HAP-1 (cell line): ENCODE results near the gene DHODH.
"Not testable (repeated sequence)": the region's sequence is repeated elsewhere in the genome, so short reads cannot be mapped to it uniquely, and the experiment has no call there.

Experiments used
- DNase-seq, 2 experiments: peaks; one replicate each; pipeline ENCODE4 v3.0.0-alpha.2; 2016 to 2020; ENCODE audit warnings: low spot score in 2 of 2
- H3K27me3 ChIP-seq: fragments of 250-450 bp; sonication (Bioruptor Pico); 2 replicates; pipeline ENCODE4 v1.5.1; 2020; ENCODE audit warnings: low read depth, mild to moderate bottlenecking, moderate library complexity
- H3K36me3 ChIP-seq: fragments of 250-450 bp; sonication (Bioruptor Pico); replicated peaks from 2 replicates; pipeline ENCODE4 v1.5.1; 2020; ENCODE audit warnings: mild to moderate bottlenecking
- H3K4me1 ChIP-seq: fragments of 250-450 bp; sonication (Bioruptor Pico); 2 replicates; pipeline ENCODE4 v1.5.1; 2020; ENCODE audit warnings: mild to moderate bottlenecking
- H3K4me3 ChIP-seq: fragments of 250-450 bp; sonication (Bioruptor Pico); 2 replicates; pipeline ENCODE4 v1.5.1; 2020; ENCODE audit warnings: mild to moderate bottlenecking, moderate library complexity
- H3K9me3 ChIP-seq: fragments of 250-450 bp; sonication (Bioruptor Pico); 2 replicates; pipeline ENCODE4 v1.5.1; 2020; ENCODE audit warnings: mild to moderate bottlenecking, moderate library complexity
- in situ Hi-C: fragments of 300-500 bp; cut with MboI; formaldehyde crosslinking; loops from 3 replicates; pipeline ENCODE4 v1.14.3; 2020; ENCODE audit warnings: low sequenced_read_pairs, inconsistent platforms, mixed read lengths

Gene DHODH

DNA sequence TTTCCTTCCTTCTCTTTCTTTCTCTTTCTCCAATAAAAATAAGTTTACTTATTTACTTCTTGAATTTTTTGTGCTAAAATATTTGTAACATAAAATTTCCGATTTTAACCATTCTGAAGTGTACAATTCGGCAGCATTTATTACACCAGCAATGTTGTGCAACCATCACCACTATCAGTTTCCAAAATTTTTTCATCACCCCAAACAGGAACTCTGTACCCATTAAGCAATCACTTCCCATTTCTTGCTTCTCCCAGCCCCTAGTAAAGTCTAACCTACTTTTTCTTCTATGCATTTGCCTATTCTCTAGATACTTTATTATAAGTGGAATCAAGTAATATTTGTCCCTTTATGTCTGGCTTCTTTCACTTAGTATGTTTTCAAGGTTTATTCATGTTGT, 43.3 kb downstream of the DHODH start:
- DNase-seq: no peak
- H3K9me3 ChIP-seq: no peaks in the 10 kb centered on the region
- no peak overlapping the region for H3K4me3 ChIP-seq
- in situ Hi-C loops: no loop called here
- H3K4me1 ChIP-seq: no peaks in the 10 kb centered on the region
- 0 out of 2 replicates have a peak, but pooled peaks cover 3% of the 10 kb centered on the region for H3K27me3 ChIP-seq
- H3K36me3 ChIP-seq: no peaks in the 10 kb centered on the region

DNA sequence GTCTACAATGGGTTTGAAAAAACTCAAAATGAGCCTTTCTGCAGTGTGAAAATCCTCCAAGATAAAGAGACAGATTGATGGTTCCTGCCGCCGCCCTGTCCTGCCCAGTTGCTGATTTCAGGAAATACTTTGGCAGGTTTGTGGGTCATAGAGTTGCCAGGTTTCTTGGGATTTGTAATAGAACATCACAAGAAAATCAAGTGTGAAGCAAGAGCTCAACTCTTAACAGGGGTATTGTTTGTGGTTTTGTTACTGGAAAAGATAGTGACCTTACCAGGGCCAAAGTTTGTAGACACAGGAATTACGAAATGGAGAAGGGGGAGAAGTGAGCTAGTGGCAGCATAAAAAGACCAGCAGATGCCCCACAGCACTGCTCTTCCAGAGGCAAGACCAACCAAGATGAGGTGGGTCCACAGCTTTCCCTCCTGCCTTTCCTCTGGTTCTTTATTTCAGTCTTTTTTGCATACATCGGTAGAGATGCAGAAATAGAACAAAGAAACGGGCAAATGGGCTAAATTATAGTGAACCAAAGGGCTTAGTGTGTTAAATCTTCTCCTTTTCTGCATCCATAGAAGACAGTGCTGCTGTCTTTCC, 45.8 kb downstream of the DHODH start, which contains the start of gene HP:
HP (plus strand) TSS at position 252 of the 594 bp plus-strand sequence; CDS start at position 400, 148 bp downstream.
- H3K9me3 ChIP-seq, H3K4me1 ChIP-seq, H3K36me3 ChIP-seq, H3K4me3 ChIP-seq, DNase-seq, H3K27me3 ChIP-seq, in situ Hi-C loops: not testable (repeated sequence)

DNA sequence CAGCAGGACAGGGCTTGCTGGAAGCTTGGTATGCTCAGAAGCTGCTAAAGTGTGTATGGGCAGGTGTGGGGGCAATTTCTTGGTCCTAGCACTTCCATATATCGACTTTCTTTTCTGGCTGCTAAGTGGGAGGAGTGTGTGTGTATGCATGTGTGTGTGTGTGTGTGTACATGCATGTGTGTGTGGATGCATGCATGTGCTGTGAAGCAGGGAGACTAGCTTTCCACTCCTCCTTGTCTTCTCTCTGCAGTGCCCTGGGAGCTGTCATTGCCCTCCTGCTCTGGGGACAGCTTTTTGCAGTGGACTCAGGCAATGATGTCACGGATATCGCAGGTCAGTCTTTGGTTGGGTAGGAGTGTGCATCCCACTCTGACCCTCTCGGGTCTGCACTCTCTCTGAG, 47.4 kb downstream of the DHODH start:
- H3K9me3 ChIP-seq: no peaks in the 10 kb centered on the region
- no peaks in the 10 kb centered on the region for H3K36me3 ChIP-seq
- H3K27me3 ChIP-seq: 0 out of 2 replicates have a peak, but pooled peaks cover 3% of the 10 kb centered on the region
- no peak overlapping the region for H3K4me3 ChIP-seq
- in situ Hi-C loops: no loop called here
- DNase-seq: no peak
- H3K4me1 ChIP-seq: no peaks in the 10 kb centered on the region

DNA sequence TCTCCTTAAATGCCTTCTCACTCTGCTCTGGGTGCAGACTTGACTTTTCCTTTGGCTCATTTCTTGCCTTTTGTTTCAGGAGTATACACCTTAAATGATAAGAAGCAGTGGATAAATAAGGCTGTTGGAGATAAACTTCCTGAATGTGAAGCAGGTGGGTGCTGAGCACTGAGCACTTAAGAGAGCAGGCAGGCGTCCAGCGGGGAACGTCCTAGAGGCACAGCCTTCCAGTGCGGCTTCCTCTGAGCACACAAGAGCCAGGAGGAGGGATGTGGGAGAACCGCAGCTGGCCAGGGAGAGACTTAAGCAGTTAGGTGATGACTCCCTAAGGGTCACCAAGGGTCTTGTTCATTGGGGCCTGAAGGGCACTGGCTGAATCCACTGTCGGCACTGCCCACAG, 48.8 kb downstream of the DHODH start:
- DNase-seq, in situ Hi-C loops, H3K4me3 ChIP-seq, H3K4me1 ChIP-seq, H3K36me3 ChIP-seq, H3K9me3 ChIP-seq, H3K27me3 ChIP-seq: not testable (repeated sequence)

DNA sequence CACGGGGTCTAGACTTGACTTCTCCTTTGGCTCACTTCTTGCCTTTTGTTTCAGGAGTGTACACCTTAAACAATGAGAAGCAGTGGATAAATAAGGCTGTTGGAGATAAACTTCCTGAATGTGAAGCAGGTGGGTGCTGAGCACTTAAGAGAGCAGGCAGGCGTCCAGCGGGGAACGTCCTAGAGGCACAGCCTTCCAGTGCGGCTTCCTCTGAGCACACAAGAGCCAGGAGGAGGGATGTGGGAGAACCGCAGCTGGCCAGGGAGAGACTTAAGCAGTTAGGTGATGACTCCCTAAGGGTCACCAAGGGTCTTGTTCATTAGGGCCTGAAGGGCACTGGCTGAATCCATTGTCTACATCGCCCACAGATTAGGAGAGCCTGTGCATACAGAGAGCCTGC, 50.5 kb downstream of the DHODH start:
- H3K27me3 ChIP-seq, H3K4me1 ChIP-seq, DNase-seq, in situ Hi-C loops, H3K9me3 ChIP-seq, H3K4me3 ChIP-seq, H3K36me3 ChIP-seq: not testable (repeated sequence)

DNA sequence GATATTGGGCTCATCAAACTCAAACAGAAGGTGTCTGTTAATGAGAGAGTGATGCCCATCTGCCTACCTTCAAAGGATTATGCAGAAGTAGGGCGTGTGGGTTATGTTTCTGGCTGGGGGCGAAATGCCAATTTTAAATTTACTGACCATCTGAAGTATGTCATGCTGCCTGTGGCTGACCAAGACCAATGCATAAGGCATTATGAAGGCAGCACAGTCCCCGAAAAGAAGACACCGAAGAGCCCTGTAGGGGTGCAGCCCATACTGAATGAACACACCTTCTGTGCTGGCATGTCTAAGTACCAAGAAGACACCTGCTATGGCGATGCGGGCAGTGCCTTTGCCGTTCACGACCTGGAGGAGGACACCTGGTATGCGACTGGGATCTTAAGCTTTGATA, 51.9 kb downstream of the DHODH start:
- no peak for DNase-seq
- no peaks in the 10 kb centered on the region for H3K27me3 ChIP-seq
- H3K4me3 ChIP-seq: no peak overlapping the region
- H3K36me3 ChIP-seq: no peaks in the 10 kb centered on the region
- no peaks in the 10 kb centered on the region for H3K4me1 ChIP-seq
- in situ Hi-C loops: no loop called here
- no peaks in the 10 kb centered on the region for H3K9me3 ChIP-seq

DNA sequence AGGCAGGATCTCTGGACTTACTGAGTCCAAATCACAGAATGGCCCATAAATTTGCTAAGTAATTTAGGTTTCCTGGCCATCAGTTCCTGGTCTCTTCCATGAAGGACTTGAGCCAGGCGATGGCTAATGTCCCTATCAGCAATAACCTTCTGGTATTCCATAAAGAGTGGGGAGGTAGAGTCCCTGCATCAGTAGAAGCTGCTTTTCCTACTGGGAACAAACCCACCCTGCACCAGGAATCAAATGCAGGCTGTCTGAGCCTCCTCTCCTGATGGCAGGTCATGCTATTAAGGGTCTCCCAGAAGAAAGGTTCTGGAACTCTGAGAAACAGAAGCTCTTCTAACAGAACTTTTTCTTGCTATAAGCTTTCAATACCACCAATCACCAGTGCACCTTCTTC, 53.0 kb downstream of the DHODH start:
- in situ Hi-C loops: no loop called here
- no peaks in the 10 kb centered on the region for H3K9me3 ChIP-seq

DNA sequence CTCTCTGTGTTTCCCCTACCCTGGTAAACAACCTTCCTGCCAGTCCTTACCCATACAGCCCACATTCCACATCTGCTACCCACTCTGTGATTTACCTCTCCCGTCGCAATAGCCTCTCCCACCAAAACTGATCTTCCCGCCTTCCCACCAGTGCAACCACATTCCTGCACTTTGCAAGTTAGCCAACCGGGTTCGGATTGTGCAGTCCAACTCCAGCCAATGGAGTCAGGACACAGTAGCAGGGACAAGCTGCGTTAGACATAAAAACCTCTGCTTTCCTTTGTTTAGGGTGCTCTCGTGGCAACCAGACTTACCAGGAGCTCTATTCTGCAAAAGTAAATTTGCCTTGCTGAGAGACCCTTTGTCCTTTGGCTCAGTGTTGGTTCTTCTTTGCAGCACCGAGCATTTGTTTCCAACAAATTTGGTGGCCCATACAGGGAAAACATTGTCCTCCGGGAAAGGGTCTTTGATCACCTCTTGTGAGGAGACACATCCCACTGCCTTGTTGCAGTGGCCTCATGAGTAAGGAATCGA, 55.9 kb downstream of the DHODH start:
- H3K36me3 ChIP-seq: no peaks in the 10 kb centered on the region
- DNase-seq: no peak
- H3K4me1 ChIP-seq: no peaks in the 10 kb centered on the region
- H3K4me3 ChIP-seq: no peak overlapping the region
- H3K9me3 ChIP-seq: no peaks in the 10 kb centered on the region
- in situ Hi-C loops: no loop called here
- no peaks in the 10 kb centered on the region for H3K27me3 ChIP-seq

More for the DNA sequence above, 53.0 kb downstream of the DHODH start:
- Histone ChIP-seq H3K36me3 (no peaks in the 10 kb centered on the region), H3K4me3 (no peak overlapping the region), H3K27me3 (no peaks in the 10 kb centered on the region), H3K4me1 (no peaks in the 10 kb centered on the region)
- no peak for DNase-seq

DNA sequence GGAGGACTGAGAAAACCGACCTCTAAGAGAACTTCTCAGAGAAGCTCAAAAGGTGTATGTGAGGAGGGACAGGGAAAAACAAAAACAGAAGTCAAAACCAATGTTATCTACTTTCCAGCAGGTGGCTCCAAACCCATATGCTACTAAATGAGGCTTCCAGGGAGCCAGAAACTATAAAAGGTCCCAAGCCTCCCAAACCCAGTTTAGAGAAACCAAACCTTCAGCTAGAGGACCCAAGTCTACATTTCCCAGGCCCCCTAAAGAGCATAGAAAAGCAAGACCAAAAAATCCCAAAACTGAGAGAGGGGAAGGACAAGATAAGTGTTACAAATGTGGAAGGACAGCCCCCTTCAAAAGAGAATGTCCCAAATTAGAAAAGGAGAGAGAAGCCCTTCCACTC, 58.2 kb downstream of the DHODH start:
- Histone ChIP-seq H3K4me3 (no peak overlapping the region), H3K4me1 (no peaks in the 10 kb centered on the region), H3K9me3 (no peaks in the 10 kb centered on the region), H3K27me3 (no peaks in the 10 kb centered on the region), H3K36me3 (no peaks in the 10 kb centered on the region)
- DNase-seq: peak in 1 of 2 experiments; percentile 58
- in situ Hi-C loops: no loop called here

DNA sequence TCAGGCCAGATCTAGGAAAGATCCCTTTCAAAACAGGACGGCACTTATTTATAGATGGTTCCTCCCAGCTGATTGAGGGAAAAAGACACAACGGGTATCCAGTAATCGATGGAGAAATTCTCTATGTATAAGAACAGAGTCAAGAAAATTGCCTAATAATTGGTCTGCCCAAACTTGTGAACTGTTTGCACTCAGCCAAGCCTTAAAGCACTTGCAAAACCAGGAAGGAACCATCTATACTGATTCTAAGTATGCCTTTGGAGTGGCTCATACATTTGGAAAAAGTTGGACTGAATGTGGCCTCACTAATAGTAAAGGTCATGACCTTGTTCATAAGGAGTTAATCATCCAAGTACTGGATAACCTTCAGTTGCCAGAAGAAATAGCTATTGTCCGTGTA, 60.4 kb downstream of the DHODH start:
- in situ Hi-C loops: no loop called here
- DNase-seq: no peak
- Histone ChIP-seq H3K4me1 (no peaks in the 10 kb centered on the region), H3K4me3 (no peak overlapping the region), H3K27me3 (no peaks in the 10 kb centered on the region), H3K9me3 (no peaks in the 10 kb centered on the region), H3K36me3 (no peaks in the 10 kb centered on the region)

DNA sequence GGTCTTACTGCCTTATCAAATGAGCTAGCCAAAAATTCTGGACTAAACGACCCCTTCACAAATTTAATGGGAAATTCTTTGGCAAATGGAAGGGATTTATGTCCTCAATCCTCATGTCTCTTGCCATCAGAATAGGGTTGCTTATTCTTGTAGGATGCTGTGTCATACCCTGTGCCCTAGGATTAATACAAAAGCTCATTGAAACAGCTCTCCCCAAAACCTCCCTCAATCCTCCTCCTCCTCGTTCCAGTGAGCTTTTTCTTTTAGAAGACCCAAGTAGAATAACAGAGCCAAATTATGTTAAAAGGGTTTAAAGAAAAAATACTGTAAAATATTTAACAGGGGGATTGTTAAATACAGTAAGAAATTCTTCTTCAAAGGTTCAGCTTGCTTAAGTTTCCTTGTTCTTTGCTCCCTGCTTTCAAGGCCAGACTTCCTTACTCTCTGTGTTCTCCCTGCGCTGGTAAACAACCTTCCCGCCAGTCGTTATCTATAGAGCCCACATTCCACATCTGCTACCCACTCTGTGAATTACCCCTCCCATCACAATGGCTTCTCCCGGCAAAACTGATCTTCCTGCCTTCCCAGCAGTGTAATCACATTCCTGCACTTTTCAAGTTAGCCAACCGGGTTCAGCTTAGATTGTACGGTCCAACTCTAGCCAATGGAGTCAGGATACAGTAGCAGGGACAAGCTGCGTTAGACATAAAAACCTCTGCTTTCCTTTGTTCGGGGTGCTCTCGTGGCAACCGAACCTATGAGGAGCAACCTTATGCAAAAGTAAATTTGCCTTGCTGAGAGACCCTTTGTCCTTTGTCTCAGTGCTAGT, 64.2 kb downstream of the DHODH start:
- Histone ChIP-seq H3K4me1 (no peaks in the 10 kb centered on the region), H3K27me3 (no peaks in the 10 kb centered on the region), H3K9me3 (no peaks in the 10 kb centered on the region), H3K4me3 (no peak overlapping the region), H3K36me3 (no peaks in the 10 kb centered on the region)
- DNase-seq: no peak
- in situ Hi-C loops: no loop called here

DNA sequence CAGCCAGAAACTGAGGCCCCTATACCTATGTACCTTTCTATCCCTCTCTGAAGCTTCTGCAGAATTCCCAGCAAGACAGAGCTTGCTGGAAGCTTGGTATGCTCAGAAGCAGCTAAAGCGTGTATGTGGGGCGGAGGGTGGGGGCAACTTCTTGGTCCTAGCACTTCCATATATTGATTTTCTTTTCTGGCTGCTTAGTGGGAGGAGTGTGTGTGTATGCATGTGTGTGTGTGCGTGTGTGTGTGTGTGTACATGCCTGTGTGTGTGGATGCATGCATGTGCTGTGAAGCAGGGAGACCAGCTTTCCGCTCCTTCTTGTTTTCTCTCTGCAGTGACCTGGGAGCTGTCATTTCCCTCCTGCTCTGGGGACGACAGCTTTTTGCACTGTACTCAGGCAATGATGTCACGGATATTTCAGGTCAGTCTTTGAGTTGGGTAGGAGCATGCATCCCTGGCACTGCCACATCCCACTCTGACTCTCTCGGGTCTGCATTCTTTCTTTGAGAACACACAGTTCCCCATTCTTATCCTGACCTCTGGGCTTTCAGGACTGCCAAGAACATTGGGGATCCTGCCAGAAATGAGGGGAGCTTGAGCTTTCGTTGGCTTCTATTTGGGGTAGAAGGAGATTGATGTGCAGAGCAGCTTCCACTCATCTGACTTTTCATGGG, 65.2 kb downstream of the DHODH start:
- no peak for DNase-seq
- H3K4me1 ChIP-seq: no peaks in the 10 kb centered on the region
- no peaks in the 10 kb centered on the region for H3K27me3 ChIP-seq
- H3K4me3 ChIP-seq: no peak overlapping the region
- in situ Hi-C loops: no loop called here
- H3K36me3 ChIP-seq: no peaks in the 10 kb centered on the region
- H3K9me3 ChIP-seq: no peaks in the 10 kb centered on the region

DNA sequence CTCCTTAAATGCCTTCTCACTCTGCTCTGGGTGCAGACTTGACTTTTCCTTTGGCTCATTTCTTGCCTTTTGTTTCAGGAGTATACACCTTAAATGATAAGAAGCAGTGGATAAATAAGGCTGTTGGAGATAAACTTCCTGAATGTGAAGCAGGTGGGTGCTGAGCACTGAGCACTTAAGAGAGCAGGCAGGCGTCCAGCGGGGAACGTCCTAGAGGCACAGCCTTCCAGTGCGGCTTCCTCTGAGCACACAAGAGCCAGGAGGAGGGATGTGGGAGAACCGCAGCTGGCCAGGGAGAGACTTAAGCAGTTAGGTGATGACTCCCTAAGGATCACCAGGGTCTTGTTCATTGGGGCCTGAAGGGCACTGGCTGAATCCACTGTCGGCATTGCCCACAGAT, 66.5 kb downstream of the DHODH start:
- H3K4me1 ChIP-seq, DNase-seq, H3K27me3 ChIP-seq, H3K9me3 ChIP-seq, in situ Hi-C loops, H3K36me3 ChIP-seq, H3K4me3 ChIP-seq: not testable (repeated sequence)
